ENCODE results near the gene SMG6.
A peak's percentile ranks its signal among the peaks of the same experiment; 100 is the strongest.
"Not testable (repeated sequence)": the region's sequence is repeated elsewhere in the genome, so short reads cannot be mapped to it uniquely, and the experiment has no call there.

Gene SMG6

GRCh38 chr17:2304931-2305330 lies 1.3 kb upstream of the SMG6 start:
- peak; percentile 46 to 62 for DNase-seq

GRCh38 chr17:2302778-2303203 lies 794 bp downstream of the SMG6 start:
- DNase-seq, result no peak

DNA sequence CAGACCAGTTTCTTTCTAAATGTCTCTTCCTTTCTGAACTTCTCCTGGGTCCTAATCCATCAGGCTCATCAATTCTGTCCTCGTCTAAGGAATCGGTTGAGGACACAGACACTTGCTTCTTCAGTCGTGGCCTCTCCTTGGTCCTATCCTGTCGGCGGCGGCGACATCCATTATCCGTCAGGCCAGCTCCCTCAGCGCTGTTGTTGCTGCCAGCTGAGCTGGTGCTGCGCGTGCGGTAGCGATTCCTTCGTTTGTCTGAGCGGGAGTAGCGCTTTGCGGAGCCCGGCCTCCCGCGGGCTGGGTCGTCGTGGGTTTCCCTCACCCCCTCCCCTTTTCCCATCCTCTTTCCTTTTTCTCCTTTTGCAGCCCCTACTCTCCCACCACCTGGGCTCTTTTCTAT lies 3.8 kb downstream of the SMG6 start:
- DNase-seq, result no peak

DNA sequence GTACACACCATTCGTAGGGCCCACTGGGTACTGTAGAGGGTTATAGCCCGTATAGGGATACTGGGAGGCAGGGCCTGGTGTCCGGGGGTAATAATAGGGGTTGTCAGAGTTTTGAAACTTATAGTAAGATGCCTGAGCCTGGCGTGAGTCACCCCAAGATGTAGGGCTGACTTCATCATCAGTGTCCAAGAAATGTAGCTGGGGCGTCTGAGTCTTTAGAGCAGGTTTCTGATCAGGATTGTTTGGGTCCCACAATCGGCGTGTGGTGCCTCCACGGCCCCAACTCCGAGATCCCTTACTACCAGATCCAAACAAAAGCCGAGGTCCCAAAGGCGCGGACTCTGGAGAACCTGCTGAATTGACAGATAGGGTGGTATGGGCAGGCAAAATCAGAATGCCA lies 4.4 kb downstream of the SMG6 start:
- no peak for DNase-seq

DNA sequence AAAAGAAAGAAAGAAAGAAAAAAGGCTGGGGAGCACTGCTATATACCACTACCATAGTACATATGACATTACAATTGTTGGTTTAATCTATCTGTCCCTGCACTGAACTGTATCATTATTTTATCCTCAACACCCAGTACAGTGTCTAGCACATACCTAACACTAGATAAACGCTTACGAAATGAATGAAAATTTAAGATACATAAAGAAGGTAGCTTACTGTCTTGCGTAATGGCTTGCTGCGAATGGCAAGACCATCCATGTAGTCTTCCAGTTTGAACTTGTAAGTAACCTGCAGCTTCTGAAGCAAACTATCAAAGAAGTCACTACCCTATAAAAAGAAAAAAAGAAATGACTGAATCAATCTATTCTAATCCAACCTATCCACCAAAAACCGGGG lies 6.6 kb downstream of the SMG6 start:
- DNase-seq, result no peak

GRCh38 chr17:2295575-2295974 lies 8.0 kb downstream of the SMG6 start:
- DNase-seq, result no peak

GRCh38 chr17:2292100-2292499 lies 11.5 kb downstream of the SMG6 start:
- no peak for DNase-seq

DNA sequence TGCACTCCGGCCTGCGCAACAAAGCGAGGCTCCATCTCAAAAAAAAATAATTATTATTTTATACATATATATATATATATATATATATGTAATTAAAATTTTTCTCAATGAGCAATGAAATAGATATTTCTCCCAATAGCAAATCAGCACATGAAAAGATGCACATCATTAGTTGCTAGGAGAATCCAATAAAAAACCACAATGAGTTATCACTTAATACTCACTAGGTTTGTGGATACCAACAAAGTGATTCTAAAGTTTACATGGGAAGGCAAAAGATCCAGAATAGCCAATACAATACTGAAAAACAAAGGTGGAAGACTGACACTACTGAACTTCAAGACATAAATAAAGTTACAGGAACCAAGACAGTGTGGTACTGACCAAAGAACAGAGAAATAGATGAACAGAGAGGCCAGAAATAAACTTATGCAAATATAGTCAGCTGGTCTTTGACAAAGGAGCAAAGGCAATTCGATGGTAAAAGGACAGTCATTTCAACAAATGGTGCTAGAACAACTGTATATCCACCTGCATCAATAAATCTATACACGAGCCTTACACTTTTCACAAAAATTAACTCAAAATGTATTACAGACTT lies 13.6 kb downstream of the SMG6 start:
- no peak for DNase-seq

DNA sequence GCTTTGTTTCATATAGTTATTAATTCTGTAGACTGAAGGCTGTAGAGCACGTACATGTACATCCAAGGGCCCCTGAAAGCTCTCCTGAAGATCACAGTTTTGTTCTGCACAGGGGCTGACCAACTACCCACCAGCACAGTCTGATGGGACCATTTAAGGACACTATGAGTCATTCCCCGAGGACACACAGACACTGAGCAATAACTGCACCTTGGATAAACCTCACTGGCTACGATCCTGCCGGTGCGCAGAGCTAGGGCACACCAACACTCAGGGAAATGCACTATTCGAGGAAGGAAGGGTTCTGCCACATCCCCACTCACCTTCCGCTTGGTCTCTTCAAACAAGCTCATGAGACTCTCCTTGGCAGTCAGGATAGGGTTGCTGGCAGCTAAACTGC lies 20.3 kb downstream of the SMG6 start:
- DNase-seq, result no peak

DNA sequence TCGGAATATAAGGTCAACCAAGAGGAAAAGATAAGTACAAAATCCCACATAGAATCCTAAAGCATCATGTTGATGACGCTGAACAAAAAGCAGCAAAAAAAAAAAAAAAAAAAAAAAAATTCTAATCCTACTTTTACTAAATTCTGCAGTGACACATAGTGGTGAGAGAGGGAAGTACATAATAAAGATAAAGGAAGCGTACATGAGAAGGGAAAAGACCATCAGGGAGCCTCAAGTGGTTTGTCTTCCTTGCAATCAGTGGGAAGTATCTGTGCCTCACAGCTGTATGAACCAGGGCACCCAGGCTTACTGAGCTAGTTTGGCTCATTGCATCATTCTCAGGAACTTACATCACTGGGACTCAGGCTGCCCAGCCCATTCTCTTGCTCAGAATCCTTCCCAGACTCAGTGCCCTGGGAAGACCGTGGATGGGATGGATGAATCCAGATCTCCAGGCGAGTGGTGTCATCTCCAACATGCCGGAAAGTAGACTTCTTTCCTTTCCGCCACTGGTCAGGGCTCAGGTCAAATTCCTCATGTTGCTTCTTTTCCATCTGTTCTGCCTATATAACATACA lies 21.2 kb downstream of the SMG6 start:
- peak; percentile 65 to 91 for DNase-seq

- no peak for DNase-seq
These were observed 23.9 kb downstream of the SMG6 start for GRCh38 chr17:2279707-2280106.

DNA sequence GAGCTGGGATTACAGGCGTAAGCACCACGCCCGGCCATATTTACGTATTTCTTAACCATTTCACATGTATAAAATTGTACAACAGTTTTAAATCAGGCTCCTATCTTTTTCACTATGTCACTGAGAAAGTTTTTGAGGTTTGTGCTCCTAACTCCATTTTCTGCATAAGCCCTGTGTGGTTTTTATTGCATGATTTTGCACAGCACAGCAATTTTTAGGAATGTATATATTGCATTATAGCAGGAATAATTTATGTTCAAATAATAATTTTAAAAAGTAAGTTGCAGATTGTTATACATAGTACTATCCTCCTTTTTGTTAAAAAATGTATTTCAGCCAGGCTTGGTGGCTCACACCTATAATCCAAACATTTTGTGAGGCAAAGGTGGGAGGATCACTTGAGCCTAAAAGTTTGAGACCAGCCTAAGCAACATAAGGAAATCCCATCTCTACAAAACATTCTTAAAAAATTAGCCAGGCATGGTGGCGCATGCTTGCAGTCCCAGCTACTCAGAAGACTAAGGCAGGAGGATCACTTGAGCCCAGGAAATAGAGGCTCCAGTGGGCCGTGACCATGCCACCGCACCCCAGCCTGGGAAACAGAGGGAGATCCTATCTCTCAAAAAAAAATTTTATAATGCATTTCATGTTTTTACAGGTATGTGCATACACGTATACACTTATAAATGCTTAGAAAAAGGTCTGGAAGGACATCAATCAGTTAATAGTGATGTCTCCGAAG lies 26.0 kb downstream of the SMG6 start:
- DNase-seq, result no peak

DNA sequence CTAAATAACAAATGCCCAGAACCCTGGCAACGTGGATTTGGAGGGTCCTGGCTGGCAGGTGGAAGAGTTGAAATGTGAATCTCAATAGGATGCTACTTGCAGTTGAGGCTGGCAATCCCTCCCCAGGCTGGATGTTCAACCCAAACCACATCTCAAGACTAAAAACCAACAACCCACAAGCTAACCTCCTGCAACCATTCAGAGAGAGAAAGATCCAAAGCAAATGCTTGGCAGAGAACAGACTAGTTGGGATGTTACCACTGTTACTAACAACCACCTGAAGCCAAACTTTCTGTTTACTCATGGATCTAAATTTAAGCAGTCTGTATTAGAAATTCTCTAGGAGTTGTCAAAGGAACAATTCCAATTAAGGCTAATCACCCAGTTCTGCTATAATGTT lies 27.9 kb downstream of the SMG6 start:
- no peak for DNase-seq

- DNase-seq, result no peak
These were observed 29.2 kb downstream of the SMG6 start for GRCh38 chr17:2274414-2274813.

GRCh38 chr17:2271985-2272702 lies 31.4 kb downstream of the SMG6 start:
- DNase-seq, result no peak

DNA sequence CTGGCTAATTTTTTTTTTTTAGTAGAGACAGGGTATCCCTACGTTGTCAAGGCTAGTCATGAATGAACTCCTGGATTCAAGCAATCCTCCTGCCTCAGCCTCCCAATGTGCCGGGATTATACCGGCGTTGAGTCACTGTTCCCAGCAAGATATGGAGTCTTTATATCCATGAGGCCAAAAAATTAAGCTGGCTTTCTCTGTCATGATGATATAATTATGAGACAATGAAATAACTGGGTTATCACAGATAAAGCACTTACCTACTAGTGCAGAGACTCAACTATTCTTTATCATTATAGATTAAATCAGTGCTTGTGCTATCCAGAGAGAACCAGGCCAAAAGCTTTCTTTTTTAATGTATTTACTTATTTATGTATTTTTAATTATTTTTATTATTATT lies 36.2 kb downstream of the SMG6 start:
- DNase-seq, result no peak

- DNase-seq, result no peak
These were observed 36.7 kb downstream of the SMG6 start for GRCh38 chr17:2266865-2267228.

DNA sequence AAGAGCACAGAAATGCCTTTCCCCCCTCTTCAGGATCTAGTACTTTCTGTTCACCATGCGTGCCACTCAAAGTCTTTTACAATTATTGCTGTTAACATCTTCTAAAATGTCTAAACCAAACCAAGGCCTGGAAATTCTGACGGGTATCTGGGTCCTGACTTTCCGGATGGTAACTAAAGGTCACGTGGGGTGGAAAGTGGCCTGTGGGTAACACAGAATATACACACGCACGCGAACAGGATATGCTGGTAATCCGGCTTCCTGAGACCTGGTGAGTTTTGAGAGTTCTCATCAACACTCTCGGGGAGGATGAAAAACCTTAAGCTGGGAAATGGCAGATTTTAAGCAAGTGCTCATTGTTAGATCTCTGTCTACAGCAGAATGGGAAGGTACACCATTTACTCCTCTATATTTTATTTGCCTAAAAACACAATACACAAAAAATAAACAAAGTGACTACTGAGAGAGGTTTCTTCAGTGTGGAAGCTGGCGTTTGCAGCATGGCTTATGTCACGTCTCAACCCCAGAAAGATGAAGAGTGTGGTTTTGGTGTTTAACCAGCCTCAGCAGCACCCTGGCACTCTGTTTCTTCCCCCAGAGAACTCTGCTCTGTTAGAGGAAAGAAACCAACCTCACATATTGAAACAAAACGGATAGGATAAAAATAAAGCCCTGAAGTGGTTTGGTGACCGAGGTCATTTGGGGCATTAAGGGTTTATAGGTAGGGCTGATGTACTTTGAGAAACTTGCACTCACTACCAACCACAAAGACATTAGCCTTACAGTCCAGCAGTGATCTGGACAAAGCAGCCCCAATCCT lies 37.3 kb downstream of the SMG6 start:
- no peak for DNase-seq

- not testable (repeated sequence) for DNase-seq
These were observed 38.4 kb downstream of the SMG6 start for GRCh38 chr17:2265166-2265565.

- no peak for DNase-seq
These were observed 39.3 kb downstream of the SMG6 start for GRCh38 chr17:2264067-2264860.

DNA sequence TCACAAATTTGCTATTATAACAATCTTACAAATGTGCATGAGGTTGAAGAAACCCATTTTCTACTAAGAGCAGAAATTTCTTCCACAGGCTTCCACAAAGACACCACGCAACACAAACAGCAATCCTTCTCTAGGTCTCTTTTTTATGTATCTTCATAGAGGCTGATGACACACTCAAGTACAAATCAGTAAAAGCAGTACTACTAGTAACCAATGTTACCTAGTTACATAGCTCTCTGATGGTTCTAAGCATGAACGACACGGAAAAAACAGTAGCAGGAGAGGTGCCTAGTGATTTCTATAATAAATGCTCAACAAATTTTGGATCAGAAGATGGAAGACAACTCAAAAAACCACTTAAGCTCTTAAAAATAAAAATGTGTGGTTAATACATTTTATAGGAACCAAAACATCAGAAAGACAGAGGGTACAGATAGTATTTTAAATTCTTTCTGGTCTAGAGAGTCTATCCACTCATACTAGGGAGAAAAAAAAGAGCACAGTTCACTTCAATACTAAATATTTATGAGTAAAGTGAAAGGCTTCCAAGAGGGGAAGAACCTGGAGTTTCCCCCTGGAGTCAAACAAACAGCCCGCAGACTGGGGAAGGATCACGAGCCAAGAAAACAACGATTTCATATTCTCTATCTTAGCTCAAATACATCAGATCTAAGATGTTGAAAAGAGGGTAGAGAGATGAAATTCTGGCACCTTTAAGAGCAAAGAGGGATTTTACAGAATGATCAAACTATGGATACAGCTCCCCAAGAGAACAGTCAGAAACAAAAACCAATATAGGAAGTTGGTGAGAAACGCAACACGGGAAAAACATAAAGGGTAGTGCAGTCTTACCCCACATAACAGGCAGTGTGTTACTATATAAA lies 40.2 kb downstream of the SMG6 start:
- DNase-seq, result no peak

All from inflammatory macrophage (primary cell).